IMR-90 (cell line): ENCODE results near the gene DPY19L1. TPM values are rescaled to one million over a fixed set of nuclear protein-coding genes. Genes with fewer than 3 reads are reported as not detected.

Experiments used
- ATAC-seq: fragments of 200-7000 bp; cut with Tn5 transposase; 2 replicates; pipeline ENCODE4 v1.9.1; 2020; ENCODE audit warnings: low read depth, mild to moderate bottlenecking, moderate library complexity
- BruUV-seq: library from RNA; stranded (reverse); fragments of 400-500 nt; replicated peaks from 2 replicates; lab custom pipeline; 2021; lab: Mats Ljungman, UMichigan
- CTCF ChIA-PET: fragments of 300-600 bp; formaldehyde crosslinking; extraction: SDS; loops from one replicate; lab custom pipeline; 2021; ENCODE audit warnings: antibody characterized with exemption; lab: Yijun Ruan, JAX
- POLR2A ChIA-PET: fragments of 300-600 bp; sonication (Branson Sonifier 250); formaldehyde crosslinking; loops from one replicate; lab custom pipeline; 2022; ENCODE audit warnings: antibody characterized with exemption; ENCODE audit not compliant: unreplicated experiment; lab: Charles Lee
- DNase-seq: peaks from one replicate; pipeline ENCODE4 v3.0.0; 2013
- H2AFZ ChIP-seq: replicated peaks from 2 replicates; pipeline ENCODE3; 2013; ENCODE audit warnings: low read length, mild to moderate bottlenecking; ENCODE audit not compliant: poor library complexity
- H2AK5ac ChIP-seq: 2 replicates; pipeline ENCODE4 v1.6.1; 2013; ENCODE audit warnings: low read depth, low read length, inconsistent platforms
- H2AK9ac ChIP-seq: replicated peaks from 2 replicates; pipeline ENCODE3; 2013; ENCODE audit warnings: mild to moderate bottlenecking, low read depth, low read length, moderate library complexity; ENCODE audit not compliant: poor library complexity
- H2BK120ac ChIP-seq: 2 replicates; pipeline ENCODE4 v1.6.1; 2013; ENCODE audit warnings: low read depth, low read length, inconsistent platforms
- H2BK15ac ChIP-seq: 3 replicates; pipeline ENCODE4 v1.6.1; 2013; ENCODE audit warnings: low read depth, low read length, inconsistent platforms
- H2BK20ac ChIP-seq: 2 replicates; pipeline ENCODE4 v1.6.1; 2013; ENCODE audit warnings: low read depth, mild to moderate bottlenecking, inconsistent platforms, low read length, moderate library complexity
- H2BK5ac ChIP-seq: 2 replicates; pipeline ENCODE4 v1.6.1; 2013; ENCODE audit warnings: mild to moderate bottlenecking, low read depth, low read length, inconsistent platforms; ENCODE audit not compliant: poor library complexity, severe bottlenecking
- H3K14ac ChIP-seq: replicated peaks from 2 replicates; pipeline ENCODE4 v1.6.1; 2013; ENCODE audit warnings: low read depth, low read length, inconsistent platforms
- H3K18ac ChIP-seq: 2 replicates; pipeline ENCODE4 v1.6.1; 2013; ENCODE audit warnings: low read depth, low read length, control low read depth
- H3K23ac ChIP-seq: 2 replicates; pipeline ENCODE4 v1.6.1; 2013; ENCODE audit warnings: low read depth, low read length, inconsistent platforms
- H3K27ac ChIP-seq: 2 replicates; pipeline ENCODE4 v1.5.1; 2013; ENCODE audit warnings: mild to moderate bottlenecking, control low read depth, low read length; ENCODE audit not compliant: insufficient read depth
- H3K27me3 ChIP-seq: 2 replicates; pipeline ENCODE4 v1.6.1; 2013; ENCODE audit warnings: low read length; ENCODE audit not compliant: control insufficient read depth, insufficient read depth
- H3K36me3 ChIP-seq: 2 replicates; pipeline ENCODE4 v1.6.1; 2013; ENCODE audit warnings: low read length, mixed read lengths; ENCODE audit not compliant: control insufficient read depth, insufficient read depth
- H3K4ac ChIP-seq: 2 replicates; pipeline ENCODE4 v1.6.1; 2013; ENCODE audit warnings: low read depth, low read length, inconsistent platforms
- H3K4me1 ChIP-seq: 2 replicates; pipeline ENCODE4 v1.6.1; 2013; ENCODE audit warnings: low read length, mixed read lengths; ENCODE audit not compliant: control insufficient read depth, insufficient read depth
- H3K4me2 ChIP-seq: 2 replicates; pipeline ENCODE4 v1.6.1; 2013; ENCODE audit warnings: low read depth, mild to moderate bottlenecking, control low read depth, low read length, moderate library complexity
- H3K4me3 ChIP-seq: 2 replicates; pipeline ENCODE4 v1.5.1; 2013; ENCODE audit warnings: low read depth, mild to moderate bottlenecking, control low read depth, low read length, moderate library complexity; ENCODE audit not compliant: insufficient read depth
- H3K56ac ChIP-seq: 2 replicates; pipeline ENCODE4 v1.6.1; 2013; ENCODE audit warnings: low read length, inconsistent platforms; ENCODE audit not compliant: insufficient read depth; ENCODE audit errors: extremely low read depth
- H3K79me1 ChIP-seq, 2 experiments: 2 replicates each; pipeline ENCODE4 v1.6.1; 2013; ENCODE audit warnings: low read length in 2 of 2, inconsistent platforms in 1 of 2, low read depth in 1 of 2
- H3K9ac ChIP-seq: 2 replicates; pipeline ENCODE4 v1.6.1; 2013; ENCODE audit warnings: low read depth, low read length, control low read depth
- H3K9me1 ChIP-seq: 2 replicates; pipeline ENCODE4 v1.6.1; 2013; ENCODE audit warnings: low read length, inconsistent platforms; ENCODE audit not compliant: insufficient read depth
- H3K9me3 ChIP-seq: 2 replicates; pipeline ENCODE4 v1.6.1; 2013; ENCODE audit warnings: low read length; ENCODE audit not compliant: control insufficient read depth, insufficient read depth
- H4K20me1 ChIP-seq: 2 replicates; pipeline ENCODE4 v1.6.1; 2013; ENCODE audit warnings: low read length, inconsistent platforms; ENCODE audit not compliant: insufficient read depth
- H4K5ac ChIP-seq: 2 replicates; pipeline ENCODE4 v1.6.1; 2013; ENCODE audit warnings: mild to moderate bottlenecking, low read depth, low read length, control low read depth
- H4K8ac ChIP-seq, 2 experiments: 2 replicates each; pipeline ENCODE4 v1.6.1; 2013; ENCODE audit warnings: low read depth in 2 of 2, low read length in 2 of 2, control low read depth in 1 of 2, inconsistent platforms in 1 of 2
- H4K91ac ChIP-seq: 2 replicates; pipeline ENCODE4 v1.6.1; 2013; ENCODE audit warnings: low read depth, low read length, inconsistent platforms; ENCODE audit not compliant: insufficient read depth
- BHLHE40 ChIP-seq: fragments of 150-350 bp; IDR thresholded peaks from 2 replicates; pipeline ENCODE4 v1.6.1; 2016; ENCODE audit warnings: mild to moderate bottlenecking, low read depth, low read length
- CEBPB ChIP-seq: IDR thresholded peaks from 2 replicates; pipeline ENCODE4 v1.6.1; 2012; ENCODE audit warnings: low read depth, low read length, improper control_type of control experiment
- CHD1 ChIP-seq: IDR thresholded peaks from 2 replicates; pipeline ENCODE4 v1.6.1; 2012; ENCODE audit warnings: low read depth, low read length, improper control_type of control experiment
- CTCF ChIP-seq: conservative IDR thresholded peaks from 2 replicates; pipeline ENCODE4 v1.5.1; 2012; ENCODE audit warnings: mild to moderate bottlenecking, low read depth, low read length, improper control_type of control experiment
- MAFK ChIP-seq: IDR thresholded peaks from 2 replicates; pipeline ENCODE4 v1.6.1; 2012; ENCODE audit warnings: low read depth, low read length, improper control_type of control experiment
- MAZ ChIP-seq: IDR thresholded peaks from 2 replicates; pipeline ENCODE4 v1.6.1; 2012; ENCODE audit warnings: low read depth, mild to moderate bottlenecking, low read length, improper control_type of control experiment, moderate library complexity, borderline replicate concordance
- MXI1 ChIP-seq: IDR thresholded peaks from 2 replicates; pipeline ENCODE4 v1.6.1; 2012; ENCODE audit warnings: low read depth, mild to moderate bottlenecking, low read length, moderate library complexity, borderline replicate concordance
- NFE2L2 ChIP-seq: fragments of 150-350 bp; IDR thresholded peaks from 2 replicates; pipeline ENCODE4 v1.6.1; 2016; ENCODE audit warnings: low read depth, mild to moderate bottlenecking, low read length
- RAD21 ChIP-seq: IDR thresholded peaks from 2 replicates; pipeline ENCODE4 v1.6.1; 2012; ENCODE audit warnings: low read length, improper control_type of control experiment
- RCOR1 ChIP-seq: IDR thresholded peaks from 2 replicates; pipeline ENCODE4 v1.6.1; 2012; ENCODE audit warnings: mild to moderate bottlenecking, low read length, improper control_type of control experiment; ENCODE audit not compliant: insufficient replicate concordance
- RFX5 ChIP-seq: IDR thresholded peaks from 2 replicates; pipeline ENCODE4 v1.8.0; 2012; ENCODE audit warnings: low read depth, mild to moderate bottlenecking, low read length, moderate library complexity
- SMC3 ChIP-seq: fragments of 150-350 bp; IDR thresholded peaks from 2 replicates; pipeline ENCODE4 v1.6.1; 2016; ENCODE audit warnings: low read depth, mild to moderate bottlenecking, antibody characterized with exemption, low read length, moderate library complexity
- WGBS, 2 experiments: methylation state at CpG; one replicate each; pipeline versions ENCODE4 v1.1.5 to v1.1.7; 2013; ENCODE audit warnings: missing lambda C conversion rate in 2 of 2; ENCODE audit not compliant: insufficient read length in 1 of 2; ENCODE audit errors: extremely low coverage in 2 of 2; 5-methylcytosine and 5-hydroxymethylcytosine counted together
- dilution Hi-C: fragments of 300-500 bp; cut with HindIII; formaldehyde crosslinking; loops from one replicate; pipeline ENCODE4 v1.14.3; 2018; ENCODE audit warnings: low sequenced_read_pairs; ENCODE audit not compliant: unreplicated experiment
- in situ Hi-C: fragments of 300-500 bp; cut with MboI; formaldehyde crosslinking; loops from 3 replicates; pipeline ENCODE4 v1.14.3; 2019; ENCODE audit warnings: low sequenced_read_pairs, inconsistent platforms, mixed read lengths
- intact Hi-C: fragments of 100-400 bp; cut with micrococcal nuclease; formaldehyde crosslinking; loops from 2 replicates; pipeline ENCODE4 v1.10.0; 2022
- polyA plus RNA-seq, 3 experiments: library from polyadenylated mRNA; depleted of rRNA; stranded (reverse); fragments of >200 nt; gene quantifications; 2 replicates each; pipeline ENCODE4 v1.2.3, GENCODE V29; 2012; ENCODE audit warnings: low replicate concordance in 1 of 3
- total RNA-seq: library from RNA; depleted of rRNA; stranded (reverse); fragments of >200 nt; gene quantifications from 2 replicates; pipeline ENCODE4 v1.2.3, GENCODE V29; 2012
- TF ChIP-seq, protein P1 (sequence below): fragments of 150-350 bp; IDR thresholded peaks from 2 replicates; pipeline ENCODE4 v1.6.1; 2017; ENCODE audit warnings: mild to moderate bottlenecking, antibody characterized with exemption, low read length, low read depth
- TF ChIP-seq, protein P2 (sequence below): fragments of 150-350 bp; IDR thresholded peaks from 2 replicates; pipeline ENCODE4 v1.6.1; 2016; ENCODE audit warnings: low read depth, mild to moderate bottlenecking, low read length, moderate library complexity, borderline replicate concordance

The DPY19L1 gene
- total and polyA plus RNA-seq, 2 of the 4 experiments (the other 2 are of a cell fraction), result 12.1 to 12.2 TPM

- DNase-seq (no peak), ATAC-seq (no peak)
- Histone ChIP-seq H3K4me2 (no peak overlapping the region), H3K27me3 (no peaks in the 10 kb centered on the region), H2BK120ac (no peak overlapping the region), H3K56ac (no peak overlapping the region), H4K5ac (no peak overlapping the region), H3K23ac (no peak overlapping the region), H3K4me1 (no peaks in the 10 kb centered on the region), H2BK20ac (no peak overlapping the region), H2BK15ac (no peak overlapping the region), H3K9ac (no peak overlapping the region), H3K4me3 (no peak overlapping the region), H3K18ac (no peak overlapping the region), H3K9me3 (no peaks in the 10 kb centered on the region), H2BK5ac (no peak overlapping the region), H3K36me3 (no peaks in the 10 kb centered on the region), H4K8ac (no peak overlapping the region), H3K27ac (no peak overlapping the region), H2AFZ (no peak overlapping the region), H3K14ac (no peak overlapping the region), H2AK5ac (no peak overlapping the region), H3K79me1 (0 out of 4 replicates have a peak, but pooled peaks cover 0 to under 1% of the 10 kb centered on the region in 2 experiments), H3K9me1 (no peaks in the 10 kb centered on the region), H4K20me1 (no peaks in the 10 kb centered on the region), H2AK9ac (no peak overlapping the region), H4K91ac (no peak overlapping the region), H3K4ac (no peak overlapping the region)
- in situ Hi-C loops, result no loop called here
- ChIA-PET POLR2A (interaction anchor here (0.6 kb wide), 1 partner anchor 25 kb away, joined by 7 read pairs; no protein-coding TSS in a partner anchor), CTCF (no interaction called here)
- dilution Hi-C loops, result no loop called here
- TF ChIP-seq BHLHE40 (no peak), CEBPB (no peak), CTCF (no peak), NFE2L2 (no peak), CHD1 (no peak), MAFK (no peak), MAZ (no peak), MXI1 (no peak), SMC3 (no peak), RCOR1 (no peak), RFX5 (no peak), RAD21 (no peak)
- TF ChIP-seq, protein P1, sequence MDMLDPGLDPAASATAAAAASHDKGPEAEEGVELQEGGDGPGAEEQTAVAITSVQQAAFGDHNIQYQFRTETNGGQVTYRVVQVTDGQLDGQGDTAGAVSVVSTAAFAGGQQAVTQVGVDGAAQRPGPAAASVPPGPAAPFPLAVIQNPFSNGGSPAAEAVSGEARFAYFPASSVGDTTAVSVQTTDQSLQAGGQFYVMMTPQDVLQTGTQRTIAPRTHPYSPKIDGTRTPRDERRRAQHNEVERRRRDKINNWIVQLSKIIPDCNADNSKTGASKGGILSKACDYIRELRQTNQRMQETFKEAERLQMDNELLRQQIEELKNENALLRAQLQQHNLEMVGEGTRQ, result no peak
- TF ChIP-seq, protein P2, sequence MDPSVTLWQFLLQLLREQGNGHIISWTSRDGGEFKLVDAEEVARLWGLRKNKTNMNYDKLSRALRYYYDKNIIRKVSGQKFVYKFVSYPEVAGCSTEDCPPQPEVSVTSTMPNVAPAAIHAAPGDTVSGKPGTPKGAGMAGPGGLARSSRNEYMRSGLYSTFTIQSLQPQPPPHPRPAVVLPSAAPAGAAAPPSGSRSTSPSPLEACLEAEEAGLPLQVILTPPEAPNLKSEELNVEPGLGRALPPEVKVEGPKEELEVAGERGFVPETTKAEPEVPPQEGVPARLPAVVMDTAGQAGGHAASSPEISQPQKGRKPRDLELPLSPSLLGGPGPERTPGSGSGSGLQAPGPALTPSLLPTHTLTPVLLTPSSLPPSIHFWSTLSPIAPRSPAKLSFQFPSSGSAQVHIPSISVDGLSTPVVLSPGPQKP, result no peak
- BruUV-seq, result no TSS peak
- intact Hi-C loops, result no loop called here
- WGBS, 2 experiments, result no CpG with 5 or more reads among the region's 7 CpGs
Observed at GRCh38 chr7:34995757-34996156, 41.5 kb downstream of the DPY19L1 start.
